ENCODE data around the gene NLRP6.
A peak's percentile ranks its signal among the peaks of the same experiment; 100 is the strongest.
"Not testable (repeated sequence)": the region's sequence is repeated elsewhere in the genome, so short reads cannot be mapped to it uniquely, and the experiment has no call there.

The NLRP6 gene

DNA sequence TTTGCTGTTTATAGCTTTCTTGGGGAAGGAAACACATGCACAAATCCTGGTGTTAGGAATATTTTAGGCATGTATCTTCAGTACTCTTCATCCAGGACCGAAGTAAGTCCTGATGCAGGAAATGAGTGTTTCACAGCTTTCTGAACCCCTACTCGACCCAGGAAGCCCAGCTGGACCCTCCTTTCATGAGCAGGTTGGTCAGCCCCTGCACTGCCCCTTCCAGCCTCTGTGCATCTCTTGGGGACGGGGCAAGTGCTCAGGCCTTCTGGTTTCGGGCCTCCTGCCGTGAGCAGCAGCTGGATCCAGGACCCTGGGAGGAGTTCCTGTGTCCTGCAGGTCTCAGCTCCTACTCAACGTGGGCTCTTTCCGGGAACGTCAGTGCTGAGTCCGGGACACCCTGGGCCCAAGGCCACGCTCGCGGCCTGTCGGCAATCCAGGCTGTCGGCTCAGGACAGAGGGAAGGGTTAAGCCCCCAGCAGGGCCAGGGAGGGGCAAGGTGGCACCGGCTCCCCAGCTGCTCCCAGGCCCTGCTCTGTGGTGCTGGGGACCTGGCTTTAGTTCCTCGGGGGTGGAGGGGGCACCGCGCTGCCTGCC, 31.9 kb downstream of the NLRP6 start:
- DNase-seq: not testable (repeated sequence)

GRCh38 chr11:311013-311748, 33.0 kb downstream of the NLRP6 start:
- not testable (repeated sequence) for DNase-seq

DNA sequence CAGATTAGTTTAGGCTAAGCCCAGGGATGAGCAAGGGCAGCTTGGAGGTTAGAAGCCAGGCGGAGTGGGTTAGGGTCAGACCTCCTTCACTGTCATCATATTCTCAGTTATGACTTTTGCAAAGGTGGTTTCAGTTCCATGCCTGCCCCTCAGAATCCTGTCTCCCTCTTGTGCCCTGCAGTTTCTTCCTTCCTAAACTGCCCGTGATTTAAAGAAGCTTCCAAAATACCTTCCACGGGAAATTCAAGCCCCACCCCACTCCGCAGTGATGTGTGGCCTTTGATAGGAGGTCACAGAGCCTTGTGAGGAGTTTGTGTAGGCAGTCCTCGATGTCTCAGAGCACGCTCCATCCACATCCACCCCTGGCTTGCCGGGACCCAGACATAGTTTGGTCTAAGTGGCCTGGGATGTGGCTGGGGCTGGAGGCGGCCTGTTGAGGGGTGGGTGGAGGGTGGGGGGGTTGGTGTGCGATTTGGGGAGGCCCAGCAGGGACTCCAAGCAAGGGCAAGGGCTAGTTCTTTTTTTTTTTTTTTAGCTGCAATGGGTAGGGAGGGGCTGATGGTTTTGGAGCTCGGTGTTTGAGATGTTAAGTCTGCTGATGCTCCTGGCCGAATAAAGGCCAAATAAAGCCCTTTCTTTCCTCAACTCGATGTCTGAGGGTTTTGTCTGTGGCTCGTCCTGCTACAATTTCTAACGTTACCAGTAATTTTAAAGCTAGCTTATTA, 34.0 kb downstream of the NLRP6 start:
- DNase-seq: peak; percentile 60

GRCh38 chr11:313304-313786, 35.1 kb downstream of the NLRP6 start:
- DNase-seq: no peak

DNA sequence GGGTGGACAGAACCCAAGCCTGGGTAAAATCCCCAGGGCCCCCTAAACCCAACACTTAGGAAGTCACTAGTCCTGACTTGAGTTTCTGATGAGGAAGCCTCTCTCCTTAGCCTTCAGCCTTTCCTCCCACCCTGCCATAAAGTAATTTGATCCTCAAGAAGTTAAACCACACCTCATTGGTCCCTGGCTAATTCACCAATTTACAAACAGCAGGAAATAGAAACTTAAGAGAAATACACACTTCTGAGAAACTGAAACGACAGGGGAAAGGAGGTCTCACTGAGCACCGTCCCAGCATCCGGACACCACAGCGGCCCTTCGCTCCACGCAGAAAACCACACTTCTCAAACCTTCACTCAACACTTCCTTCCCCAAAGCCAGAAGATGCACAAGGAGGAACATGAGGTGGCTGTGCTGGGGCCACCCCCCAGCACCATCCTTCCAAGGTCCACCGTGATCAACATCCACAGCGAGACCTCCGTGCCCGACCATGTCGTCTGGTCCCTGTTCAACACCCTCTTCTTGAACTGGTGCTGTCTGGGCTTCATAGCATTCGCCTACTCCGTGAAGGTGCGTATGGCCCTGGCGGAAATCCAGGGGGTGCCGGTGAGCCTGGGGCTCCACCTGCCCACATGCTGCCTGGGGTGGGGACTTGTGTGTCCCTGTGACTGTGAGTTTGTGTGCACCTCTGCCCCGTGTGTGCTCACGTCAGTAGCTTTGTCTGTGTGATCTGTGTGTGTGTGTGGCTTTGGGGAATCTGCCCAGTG, 35.8 kb downstream of the NLRP6 start, which contains the start of gene IFITM1:
TSS of gene IFITM1 (plus strand) at position 254 of the 767 bp plus-strand sequence. CDS start at position 385, 131 bp downstream.
- peak; percentile 78 for DNase-seq

GRCh38 chr11:314554-314875, 36.3 kb downstream of the NLRP6 start:
- DNase-seq: not testable (repeated sequence)

DNA sequence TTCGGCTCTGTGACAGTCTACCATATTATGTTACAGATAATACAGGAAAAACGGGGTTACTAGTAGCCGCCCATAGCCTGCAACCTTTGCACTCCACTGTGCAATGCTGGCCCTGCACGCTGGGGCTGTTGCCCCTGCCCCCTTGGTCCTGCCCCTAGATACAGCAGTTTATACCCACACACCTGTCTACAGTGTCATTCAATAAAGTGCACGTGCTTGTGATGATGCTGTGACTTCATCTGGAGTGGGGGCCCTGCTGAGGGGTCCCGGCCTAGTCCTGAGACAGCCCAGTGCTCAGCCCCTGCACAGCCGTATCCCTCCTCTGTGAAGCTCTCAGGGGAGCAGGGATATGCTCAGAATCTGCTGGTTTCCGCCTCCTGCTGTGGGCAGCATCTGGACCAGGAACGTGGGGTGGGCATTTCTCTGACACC, 36.9 kb downstream of the NLRP6 start:
- peak; percentile 35 for DNase-seq

DNA sequence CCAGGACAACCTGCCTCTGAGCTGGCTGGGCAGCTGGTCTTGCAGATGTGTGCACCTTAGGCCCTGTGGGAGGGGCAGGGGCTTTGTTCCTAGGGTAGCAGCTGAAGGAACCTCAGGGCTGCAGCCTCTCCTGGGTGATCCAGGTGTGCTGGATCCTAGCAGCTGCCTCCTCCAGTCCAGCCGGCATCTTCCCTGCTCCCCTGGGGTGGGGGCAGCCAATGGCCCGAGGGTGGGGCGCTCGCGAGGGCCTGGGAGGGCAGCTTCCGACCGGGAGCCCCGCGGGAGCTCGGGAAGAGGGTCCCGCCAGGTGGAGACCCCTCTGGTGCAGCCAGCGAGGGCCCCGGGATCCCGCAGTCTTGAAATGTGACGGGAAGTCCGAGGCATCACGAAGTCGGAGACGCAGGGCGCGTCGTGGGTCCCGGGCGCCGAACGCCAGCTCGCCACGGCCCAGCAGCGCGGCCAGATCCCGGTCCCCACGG, 37.3 kb downstream of the NLRP6 start:
- DNase-seq: no peak

GRCh38 chr11:316031-316701, 38.0 kb downstream of the NLRP6 start:
- DNase-seq: peak; percentile 54

- DNase-seq: peak; percentile 57
These were observed 38.7 kb downstream of the NLRP6 start for GRCh38 chr11:316891-317301.

DNA sequence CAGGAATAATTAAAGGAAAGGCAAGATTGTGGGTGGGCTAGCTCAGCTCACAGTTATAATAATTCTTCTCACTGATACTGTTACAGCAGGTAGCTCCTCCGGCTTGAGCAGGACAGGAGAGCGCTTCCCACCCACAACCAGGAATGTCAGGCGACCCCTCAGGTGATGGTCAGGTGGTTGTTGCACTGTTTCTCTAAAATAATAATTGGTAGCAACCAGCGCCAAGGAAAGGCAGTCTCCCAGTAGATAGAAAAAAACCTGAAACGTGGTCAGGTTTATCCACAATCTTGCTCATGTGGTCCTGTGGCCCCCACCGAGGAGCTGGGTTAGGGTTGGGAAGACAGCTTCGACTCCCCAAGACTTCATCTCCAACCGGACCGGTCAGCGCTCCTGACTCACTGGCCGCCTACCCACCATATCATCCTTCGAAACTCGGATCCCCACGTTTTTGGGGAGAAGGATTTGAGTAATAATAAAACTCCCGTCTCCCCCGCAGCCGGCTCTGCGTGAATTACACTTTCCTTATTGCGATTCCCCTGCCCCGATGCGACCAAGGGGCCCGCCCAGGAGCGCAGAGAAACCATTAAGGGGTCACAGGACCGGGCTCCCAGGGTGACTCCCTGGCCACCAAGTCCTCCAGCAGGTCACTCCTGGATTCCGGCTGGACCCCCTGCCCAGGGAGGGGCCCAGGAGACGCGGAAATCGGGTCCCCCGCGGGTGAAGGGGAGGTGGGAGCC, 39.6 kb downstream of the NLRP6 start:
- not testable (repeated sequence) for DNase-seq

GRCh38 chr11:318405-319120, 40.4 kb downstream of the NLRP6 start:
- DNase-seq: not testable (repeated sequence)

- DNase-seq: peak; percentile 25
These were observed 41.1 kb downstream of the NLRP6 start for GRCh38 chr11:319121-319887.

- DNase-seq: not testable (repeated sequence)
These were observed 41.7 kb downstream of the NLRP6 start for GRCh38 chr11:319888-320273.

GRCh38 chr11:324156-324555, 45.9 kb downstream of the NLRP6 start:
- no peak for DNase-seq

- DNase-seq: not testable (repeated sequence)
These were observed 46.6 kb downstream of the NLRP6 start for GRCh38 chr11:324593-325517.

- no peak for DNase-seq
These were observed 47.8 kb downstream of the NLRP6 start for GRCh38 chr11:325796-326591.

GRCh38 chr11:326592-326841, 48.3 kb downstream of the NLRP6 start:
- DNase-seq: no peak
